Mesenchymal stem cell (in vitro differentiated cells and primary cell): ENCODE data around the gene LAPTM5.

ENCODE experiments used
- DNase-seq: peaks from one replicate; pipeline ENCODE4 v3.0.0-alpha.2; 2013
- H2AFZ ChIP-seq: one replicate; pipeline ENCODE4 v1.6.1; 2013; ENCODE audit warnings: low read depth, mild to moderate bottlenecking, control low read depth, inconsistent platforms, low read length, moderate library complexity
- H2AK5ac ChIP-seq: 2 replicates; pipeline ENCODE4 v1.6.1; 2013; ENCODE audit warnings: low read length, moderate library complexity, mild to moderate bottlenecking, inconsistent platforms; ENCODE audit not compliant: severe bottlenecking
- H2BK120ac ChIP-seq: one replicate; pipeline ENCODE4 v1.6.1; 2013; ENCODE audit warnings: low read depth, mild to moderate bottlenecking, inconsistent platforms, low read length, moderate library complexity
- H2BK12ac ChIP-seq, 2 experiments: one replicate each; pipeline ENCODE4 v1.6.1; 2013; ENCODE audit warnings: inconsistent platforms in 2 of 2, low read length in 2 of 2, mild to moderate bottlenecking in 2 of 2, moderate library complexity in 2 of 2, control low read depth in 1 of 2
- H2BK15ac ChIP-seq: one replicate; pipeline ENCODE4 v1.6.1; 2013; ENCODE audit warnings: mild to moderate bottlenecking, low read depth, inconsistent platforms; ENCODE audit not compliant: poor library complexity, severe bottlenecking
- H2BK5ac ChIP-seq: 2 replicates; pipeline ENCODE4 v1.6.1; 2013; ENCODE audit warnings: low read depth, mild to moderate bottlenecking, low read length, control low read depth, inconsistent platforms; ENCODE audit not compliant: poor library complexity, severe bottlenecking
- H3K14ac ChIP-seq, 2 experiments: one replicate each; pipeline ENCODE4 v1.6.1; 2013; ENCODE audit warnings: inconsistent platforms in 2 of 2, low read length in 2 of 2, control low read depth in 1 of 2, mild to moderate bottlenecking in 1 of 2, moderate library complexity in 1 of 2
- H3K18ac ChIP-seq, 2 experiments: one replicate each; pipeline ENCODE4 v1.6.1; 2013; ENCODE audit warnings: inconsistent platforms in 2 of 2, low read length in 2 of 2, control low read depth in 1 of 2, low read depth in 1 of 2, mild to moderate bottlenecking in 1 of 2
- H3K23ac ChIP-seq, 2 experiments: one replicate each; pipeline ENCODE4 v1.6.1; 2013; ENCODE audit warnings: inconsistent platforms in 2 of 2, low read length in 2 of 2, mild to moderate bottlenecking in 2 of 2, moderate library complexity in 2 of 2, control low read depth in 1 of 2
- H3K27ac ChIP-seq: 2 replicates; pipeline ENCODE4 v1.5.1; 2013; ENCODE audit warnings: mild to moderate bottlenecking, moderate library complexity, low read length, control low read depth, inconsistent platforms; ENCODE audit not compliant: poor library complexity, severe bottlenecking
- H3K27me3 ChIP-seq, 2 experiments: 2 replicates each; pipeline versions ENCODE4 v1.6.1 to v1.7.0; 2013; ENCODE audit warnings: low read length in 2 of 2, mild to moderate bottlenecking in 2 of 2, moderate library complexity in 2 of 2, control low read depth in 1 of 2, inconsistent platforms in 1 of 2; ENCODE audit not compliant: control insufficient read depth in 1 of 2, insufficient read depth in 1 of 2
- H3K36me3 ChIP-seq, 2 experiments: 2 replicates each; pipeline versions ENCODE4 v1.6.1 to v1.7.0; 2013; ENCODE audit warnings: low read length in 2 of 2, control low read depth in 1 of 2, inconsistent platforms in 1 of 2, low read depth in 1 of 2, mild to moderate bottlenecking in 1 of 2; ENCODE audit not compliant: insufficient read depth in 2 of 2, control insufficient read depth in 1 of 2
- H3K4ac ChIP-seq, 2 experiments: one replicate each; pipeline ENCODE4 v1.6.1; 2013; ENCODE audit warnings: inconsistent platforms in 2 of 2, low read length in 2 of 2, mild to moderate bottlenecking in 2 of 2, moderate library complexity in 2 of 2, control low read depth in 1 of 2, low read depth in 1 of 2
- H3K4me1 ChIP-seq: 2 replicates; pipeline ENCODE4 v1.6.1; 2013; ENCODE audit warnings: low read depth, low read length, control low read depth; ENCODE audit not compliant: control insufficient read depth, insufficient read depth
- H3K4me2 ChIP-seq: 2 replicates; pipeline ENCODE4 v1.6.1; 2013; ENCODE audit warnings: low read length, mild to moderate bottlenecking, inconsistent platforms; ENCODE audit not compliant: poor library complexity, severe bottlenecking
- H3K4me3 ChIP-seq, 2 experiments: 2 replicates each; pipeline versions ENCODE4 v1.5.1 to v1.7.0; 2013; ENCODE audit warnings: low read length in 2 of 2, mild to moderate bottlenecking in 2 of 2, control low read depth in 1 of 2, low read depth in 1 of 2; ENCODE audit not compliant: insufficient read depth in 1 of 2
- H3K79me1 ChIP-seq: replicated peaks from 2 replicates; pipeline ENCODE4 v1.6.1; 2013; ENCODE audit warnings: mild to moderate bottlenecking, control low read depth, low read length, inconsistent platforms; ENCODE audit not compliant: poor library complexity, severe bottlenecking
- H3K9ac ChIP-seq: 2 replicates; pipeline ENCODE4 v1.7.0; 2013; ENCODE audit warnings: mild to moderate bottlenecking, low read length, moderate library complexity
- H3K9me3 ChIP-seq: 2 replicates; pipeline ENCODE4 v1.7.0; 2013; ENCODE audit warnings: mild to moderate bottlenecking, low read length; ENCODE audit not compliant: control insufficient read depth
- H4K8ac ChIP-seq: one replicate; pipeline ENCODE4 v1.6.1; 2013; ENCODE audit warnings: inconsistent platforms, mild to moderate bottlenecking, low read length, moderate library complexity
- H4K91ac ChIP-seq: one replicate; pipeline ENCODE4 v1.6.1; 2013; ENCODE audit warnings: mild to moderate bottlenecking, low read length, inconsistent platforms
- WGBS: methylation state at CpG from one replicate; pipeline ENCODE4 v1.1.7; 2013; ENCODE audit warnings: mixed read lengths; 5-methylcytosine and 5-hydroxymethylcytosine counted together

The LAPTM5 gene

GRCh38 chr1:30777060-30777903 lies 19.7 kb upstream of the LAPTM5 start:
- WGBS, result 88% methylated on average over 22 of the region's 23 CpGs
- Histone ChIP-seq H3K4me1 (peaks cover 2% of the 10 kb centered on the region), H3K9ac (no peak overlapping the region), H2BK12ac (no peak overlapping the region), H3K14ac (no peak overlapping the region), H3K79me1 (no peaks in the 10 kb centered on the region), H3K27ac (no peak overlapping the region), H2AK5ac (no peak overlapping the region), H3K23ac (no peak overlapping the region), H3K18ac (no peak overlapping the region), H2AFZ (no peak overlapping the region), H3K27me3 (peaks cover 4 to 42% of the 10 kb centered on the region in 2 experiments), H3K4ac (no peak overlapping the region), H3K4me2 (no peak overlapping the region), H3K4me3 (no peak overlapping the region), H3K9me3 (no peaks in the 10 kb centered on the region), H3K36me3 (no peaks in the 10 kb centered on the region), H2BK5ac (no peak overlapping the region), H2BK15ac (no peak overlapping the region), H4K8ac (no peak overlapping the region), H2BK120ac (no peak overlapping the region), H4K91ac (no peak overlapping the region)
- DNase-seq, result no peak

- Histone ChIP-seq H2BK5ac (no peak overlapping the region), H3K14ac (no peak overlapping the region), H3K4me1 (peaks cover 2% of the 10 kb centered on the region), H3K18ac (no peak overlapping the region), H4K8ac (no peak overlapping the region), H3K4me2 (no peak overlapping the region), H2BK15ac (no peak overlapping the region), H2BK12ac (no peak overlapping the region), H3K4me3 (no peak overlapping the region), H3K9ac (no peak overlapping the region), H2BK120ac (no peak overlapping the region), H4K91ac (no peak overlapping the region), H2AFZ (no peak overlapping the region), H3K4ac (no peak overlapping the region), H3K27me3 (peaks cover 4 to 38% of the 10 kb centered on the region in 2 experiments), H2AK5ac (no peak overlapping the region), H3K36me3 (no peaks in the 10 kb centered on the region), H3K27ac (no peak overlapping the region), H3K9me3 (no peaks in the 10 kb centered on the region), H3K79me1 (no peaks in the 10 kb centered on the region), H3K23ac (no peak overlapping the region)
- 93% methylated on average over 18 of the region's 18 CpGs for WGBS
- DNase-seq, result no peak
Measured at GRCh38 chr1:30776097-30777059, 18.8 kb upstream of the LAPTM5 start.

GRCh38 chr1:30775433-30775975 lies 17.9 kb upstream of the LAPTM5 start:
- no peak overlapping the region for H3K14ac ChIP-seq
- no peak overlapping the region for H2AFZ ChIP-seq
- H3K9ac ChIP-seq, result no peak overlapping the region
- H3K27ac ChIP-seq, result no peak overlapping the region
- H4K8ac ChIP-seq, result no peak overlapping the region
- H3K4ac ChIP-seq, result no peak overlapping the region
- no peak overlapping the region for H2BK5ac ChIP-seq
- no peak overlapping the region for H3K23ac ChIP-seq
- H3K18ac ChIP-seq, result no peak overlapping the region
- H4K91ac ChIP-seq, result no peak overlapping the region
- no peak overlapping the region for H2BK120ac ChIP-seq
- H2AK5ac ChIP-seq, result no peak overlapping the region
- H3K79me1 ChIP-seq, result no peaks in the 10 kb centered on the region
- no peak overlapping the region for H2BK12ac ChIP-seq
- no peak for DNase-seq
- no peak overlapping the region for H3K4me3 ChIP-seq
- 91% methylated on average over 12 of the region's 12 CpGs for WGBS
- peaks cover 2 to 40% of the 10 kb centered on the region in 2 experiments for H3K27me3 ChIP-seq
- H2BK15ac ChIP-seq, result no peak overlapping the region
- no peaks in the 10 kb centered on the region for H3K36me3 ChIP-seq
- no peak overlapping the region for H3K4me2 ChIP-seq
- no peaks in the 10 kb centered on the region for H3K9me3 ChIP-seq
- H3K4me1 ChIP-seq, result peaks cover 2% of the 10 kb centered on the region
